GM12874 (cell line): Measurements from ENCODE around the gene DCAF4L1.

Source experiments
- CTCF ChIP-seq: IDR thresholded peaks from 2 replicates; pipeline ENCODE4 v1.5.1; 2011; ENCODE audit warnings: low read depth, mild to moderate bottlenecking, control low read depth, low read length, moderate library complexity; ENCODE audit not compliant: insufficient read depth

Gene DCAF4L1

GRCh38 chr4:41969671-41970070 lies 11.9 kb upstream of the DCAF4L1 start:
- TF ChIP-seq CTCF: no peak

GRCh38 chr4:41975341-41975740 lies 6.2 kb upstream of the DCAF4L1 start:
- no peak for TF ChIP-seq CTCF

DNA sequence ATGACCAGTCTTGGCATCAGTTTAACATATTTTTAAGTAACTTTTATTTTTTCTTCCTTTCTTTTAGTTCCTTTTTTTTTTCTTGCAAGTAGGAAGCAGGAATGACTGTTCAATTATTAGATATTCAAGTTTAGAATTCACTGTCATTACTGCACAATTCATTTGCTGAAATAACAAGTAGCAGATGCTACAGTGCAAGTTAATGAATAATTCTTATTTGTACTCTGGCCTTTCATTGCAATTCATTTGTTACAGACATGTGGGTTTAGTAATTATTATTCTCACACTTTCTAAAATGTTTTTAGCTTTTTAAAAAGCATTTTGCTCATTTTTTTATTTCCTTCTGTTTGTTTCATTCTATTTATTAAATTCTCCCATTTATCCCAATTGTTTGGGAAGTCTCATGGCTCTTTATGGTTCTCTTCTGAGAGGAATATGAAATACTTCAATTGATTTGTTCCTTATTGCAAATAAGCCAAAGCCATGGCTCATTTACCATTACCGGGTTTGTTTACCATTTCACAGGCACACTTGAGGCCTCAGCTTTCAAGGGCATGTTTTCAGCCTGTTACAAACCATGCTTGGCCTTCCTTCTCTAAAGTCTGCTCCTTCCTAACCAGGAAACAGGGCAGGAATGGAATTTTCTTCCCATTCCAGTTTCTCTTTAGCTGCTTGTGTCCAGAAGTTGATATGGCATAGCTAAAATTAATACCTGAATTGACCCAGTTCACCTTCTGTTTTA lies 4.6 kb upstream of the DCAF4L1 start:
- no peak for TF ChIP-seq CTCF

DNA sequence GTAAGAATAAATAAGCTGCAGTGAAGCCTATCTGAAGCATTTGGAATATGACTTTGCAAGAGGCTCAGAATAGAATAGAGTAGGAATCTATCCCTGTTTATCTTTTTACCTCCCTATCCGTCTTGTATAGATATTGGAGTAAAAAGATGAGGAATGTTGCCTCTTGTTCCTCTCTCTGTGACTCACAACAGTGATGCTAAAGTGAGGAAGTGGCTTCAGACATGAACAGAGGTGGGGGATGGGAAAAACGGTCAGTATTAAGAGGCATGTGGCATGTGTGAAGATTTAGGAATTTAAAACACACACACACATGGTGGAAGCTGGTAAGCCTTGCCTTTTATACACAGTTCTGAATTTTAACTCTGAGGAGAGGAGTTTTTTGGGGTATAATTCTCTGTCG lies 3.8 kb upstream of the DCAF4L1 start:
- no peak for TF ChIP-seq CTCF

- TF ChIP-seq CTCF: no peak
Observed at GRCh38 chr4:41982716-41983115, 1.2 kb downstream of the DCAF4L1 start.

DNA sequence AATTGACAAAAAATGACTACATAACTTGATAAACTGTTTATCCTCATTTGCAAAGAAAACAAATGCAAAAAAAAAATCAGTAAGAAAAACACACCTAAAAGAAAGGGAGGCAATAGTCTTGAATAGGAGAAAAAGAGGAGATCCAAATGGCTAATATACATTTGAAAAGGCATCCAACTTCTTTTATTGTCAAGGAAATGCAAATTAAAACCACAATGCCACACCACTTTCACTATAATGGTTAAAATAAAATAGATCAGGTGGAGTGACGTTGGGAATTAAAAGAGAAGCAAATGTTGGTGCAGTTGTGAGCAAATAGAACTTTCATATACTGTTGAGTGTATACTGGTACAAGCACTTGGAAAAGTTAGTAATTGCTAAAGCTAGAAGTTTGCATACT lies 3.6 kb downstream of the DCAF4L1 start:
- TF ChIP-seq CTCF: no peak

DNA sequence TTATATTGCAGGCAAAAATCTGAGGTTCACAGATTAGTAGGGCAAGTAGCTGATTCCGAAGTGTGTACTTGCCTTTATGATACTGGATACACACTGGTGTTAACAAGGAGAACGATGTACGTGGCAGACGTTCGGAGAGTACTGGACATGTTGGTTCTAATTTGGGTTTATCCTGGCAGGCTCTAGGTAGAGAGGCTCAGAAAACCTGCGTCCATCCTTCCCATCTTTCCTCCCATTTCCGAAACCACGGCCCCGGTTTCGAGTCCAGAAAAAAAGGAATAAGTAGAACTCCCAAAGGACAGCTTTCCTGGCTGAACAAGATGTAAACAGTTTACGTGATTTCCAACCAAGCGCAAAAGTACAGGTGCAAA lies 8.4 kb downstream of the DCAF4L1 start:
- no peak for TF ChIP-seq CTCF
